Stimulated activated naive CD4-positive, alpha-beta T cell treated with Interleukin-2 at 50 U/mL for 16 hours (primary cell): ENCODE data around the gene SRGAP3.
"Not testable (repeated sequence)": the region's sequence is repeated elsewhere in the genome, so short reads cannot be mapped to it uniquely, and the experiment has no call there.

Experiments used
- DNase-seq: peaks from one replicate; lab custom pipeline; 2025; lab: John Stamatoyannopoulos, UW

Gene SRGAP3

DNA sequence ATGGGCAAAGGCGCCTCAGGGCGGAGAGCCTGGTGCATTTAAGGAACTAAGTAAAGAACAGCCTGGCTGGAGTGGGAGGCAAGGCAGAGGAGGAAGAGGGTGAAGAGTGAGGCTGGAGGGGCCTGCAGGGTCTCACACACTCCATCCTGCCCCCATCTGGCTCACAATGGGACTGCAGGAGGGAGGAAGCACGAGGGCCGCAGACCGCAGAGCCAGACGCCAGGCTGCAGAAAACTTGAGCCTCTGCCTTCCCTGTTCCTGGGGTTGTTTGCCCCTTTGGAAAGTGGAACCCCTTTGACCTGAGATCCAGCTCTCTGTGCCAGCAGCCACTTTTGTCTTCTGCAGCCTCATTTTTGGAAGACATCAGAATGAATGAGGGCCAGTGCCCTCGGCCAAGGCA lies 138.0 kb downstream of the SRGAP3 start:
- DNase-seq = no peak

DNA sequence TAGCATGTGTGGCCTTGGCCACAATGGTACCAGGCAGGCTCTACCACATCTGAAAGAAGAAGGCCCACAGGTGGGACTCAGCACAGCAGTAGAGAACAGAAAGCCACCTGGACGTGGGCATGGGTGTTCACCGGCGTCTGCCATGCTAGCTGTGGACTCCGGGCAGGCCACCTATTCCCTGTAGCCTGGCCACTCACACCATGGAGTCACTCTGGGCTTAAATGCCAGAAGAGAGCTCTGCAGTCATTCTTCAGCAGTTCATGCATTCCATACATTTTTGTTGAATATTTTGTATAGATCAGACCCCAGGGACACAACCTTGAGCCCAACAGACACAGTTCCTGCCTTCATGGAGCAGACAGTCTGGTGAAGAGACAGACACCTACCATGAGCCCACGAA lies 138.6 kb downstream of the SRGAP3 start:
- no peak for DNase-seq

DNA sequence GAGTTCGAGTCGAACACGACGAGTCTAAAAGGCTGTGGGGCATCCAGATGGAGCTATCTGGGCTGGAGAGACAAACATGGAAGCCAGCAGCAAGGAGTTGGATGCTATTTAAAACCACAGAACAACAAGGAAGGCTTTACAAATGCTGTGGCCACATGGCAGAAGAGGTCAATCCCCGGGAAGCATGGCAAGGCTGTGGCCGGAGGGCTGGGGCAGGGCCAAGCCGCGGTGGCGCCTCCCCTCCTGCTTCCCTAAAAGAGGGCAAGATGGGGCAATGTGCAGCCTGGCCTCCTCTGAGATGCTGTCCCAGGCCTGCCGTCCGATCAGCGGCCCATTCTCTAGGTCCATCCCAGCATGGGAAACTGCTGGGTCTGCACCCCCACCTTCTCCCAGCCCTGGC lies 139.1 kb downstream of the SRGAP3 start:
- no peak for DNase-seq

DNA sequence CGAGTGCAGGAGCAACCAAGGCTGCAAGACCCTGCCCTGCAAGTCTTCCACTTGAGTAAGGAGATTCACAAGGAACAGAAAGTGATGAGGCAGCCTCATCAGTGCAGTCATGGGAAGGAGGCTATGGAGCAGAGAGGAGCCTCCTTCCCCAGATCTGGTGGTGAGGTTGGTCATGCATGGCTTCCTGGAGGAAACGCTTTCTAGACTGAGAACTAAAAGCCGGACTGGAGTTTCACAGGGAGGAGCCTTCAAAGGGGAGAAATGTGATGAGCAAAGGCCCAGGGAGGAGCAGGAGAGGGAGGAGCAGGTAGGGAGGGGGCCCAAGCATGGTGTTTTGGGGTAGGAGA lies 139.9 kb downstream of the SRGAP3 start:
- no peak for DNase-seq

DNA sequence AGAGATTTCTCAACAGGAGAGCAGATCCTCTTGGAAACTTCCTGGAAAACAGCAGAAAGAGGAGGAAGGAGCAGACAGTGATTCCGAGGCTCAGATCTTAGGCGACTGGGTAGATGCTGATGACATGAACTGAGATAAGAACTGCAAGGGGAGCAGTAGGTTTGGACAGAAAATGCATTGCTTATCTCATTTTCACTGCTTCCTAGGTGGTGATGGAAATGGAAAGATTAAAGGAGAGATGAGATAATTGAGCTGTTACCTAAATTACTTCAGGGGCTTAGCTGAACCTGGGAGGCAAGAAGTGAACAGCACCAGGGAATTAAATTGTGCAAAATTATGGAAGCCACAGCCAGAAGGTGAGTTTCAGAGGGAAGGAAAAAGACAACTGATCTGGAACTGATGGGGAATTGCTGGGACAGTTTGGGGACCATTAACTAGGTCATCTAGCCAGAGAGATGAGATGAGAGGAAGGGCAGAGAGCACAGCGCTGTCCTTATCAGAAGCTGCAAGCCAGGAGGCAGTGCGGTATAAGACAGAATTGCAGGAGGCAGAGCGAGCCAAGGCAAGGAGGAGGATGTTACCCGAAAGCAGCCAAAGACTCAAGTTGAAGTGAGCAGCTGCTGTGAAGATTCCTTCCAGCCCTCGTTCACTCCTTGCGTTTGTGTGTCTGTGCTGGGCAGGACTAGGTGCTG lies 140.4 kb downstream of the SRGAP3 start:
- no peak for DNase-seq

DNA sequence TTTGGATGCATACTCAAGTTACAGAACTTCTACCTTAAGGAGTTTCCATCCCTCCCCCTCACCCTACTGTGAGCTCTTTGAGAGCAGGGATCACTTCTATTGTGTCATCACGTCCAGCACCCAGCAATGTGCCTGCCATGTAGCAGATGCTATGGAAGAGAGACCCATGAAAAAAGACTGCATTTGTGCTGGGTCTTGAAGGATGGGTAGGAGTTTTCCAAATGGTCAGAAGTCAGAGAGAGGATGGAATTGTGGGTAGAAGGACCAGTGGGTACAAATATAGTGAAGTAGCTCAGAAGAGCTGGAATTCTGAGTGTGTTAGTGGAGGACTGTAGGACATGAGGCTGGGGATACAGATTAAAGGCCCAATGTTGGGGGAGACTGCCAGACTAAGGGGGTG lies 141.7 kb downstream of the SRGAP3 start:
- DNase-seq = no peak

DNA sequence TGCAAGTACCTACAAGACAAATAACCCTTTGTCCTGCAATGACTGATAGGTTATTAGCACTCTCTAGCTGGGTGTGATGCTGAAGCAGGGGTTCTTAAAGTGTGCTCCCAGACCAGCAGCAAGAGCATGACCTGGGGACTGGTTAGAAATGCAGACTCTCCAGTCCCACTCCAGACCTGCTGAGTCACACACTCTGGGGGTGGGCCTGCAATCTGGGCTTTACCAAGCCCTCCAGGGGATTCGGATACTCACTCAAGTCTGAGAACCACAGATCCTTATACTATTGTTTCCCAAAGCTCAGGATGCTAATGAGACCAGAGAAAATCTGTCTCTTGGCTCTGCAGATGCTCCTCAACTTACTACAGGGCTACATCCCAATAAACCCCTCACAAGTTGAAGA lies 144.0 kb downstream of the SRGAP3 start:
- DNase-seq = no peak

DNA sequence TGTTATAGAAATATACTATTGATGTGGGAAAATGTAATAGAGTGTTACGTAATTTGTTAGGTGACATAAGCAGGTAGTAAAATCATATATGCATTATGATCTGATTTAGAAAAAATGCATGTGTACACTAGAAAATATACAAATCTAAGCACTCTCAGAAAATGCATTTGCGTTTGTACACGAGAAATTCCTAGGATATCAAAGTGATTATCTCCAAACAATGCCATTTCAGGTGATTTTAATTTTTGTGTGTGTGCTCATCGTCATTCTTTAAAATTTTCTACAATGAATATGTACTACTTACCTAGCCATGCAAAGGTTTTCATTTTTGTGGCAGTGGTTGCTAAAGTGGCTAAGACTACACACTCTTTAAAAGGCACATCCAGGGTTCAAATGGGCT lies 145.3 kb downstream of the SRGAP3 start:
- no peak for DNase-seq

DNA sequence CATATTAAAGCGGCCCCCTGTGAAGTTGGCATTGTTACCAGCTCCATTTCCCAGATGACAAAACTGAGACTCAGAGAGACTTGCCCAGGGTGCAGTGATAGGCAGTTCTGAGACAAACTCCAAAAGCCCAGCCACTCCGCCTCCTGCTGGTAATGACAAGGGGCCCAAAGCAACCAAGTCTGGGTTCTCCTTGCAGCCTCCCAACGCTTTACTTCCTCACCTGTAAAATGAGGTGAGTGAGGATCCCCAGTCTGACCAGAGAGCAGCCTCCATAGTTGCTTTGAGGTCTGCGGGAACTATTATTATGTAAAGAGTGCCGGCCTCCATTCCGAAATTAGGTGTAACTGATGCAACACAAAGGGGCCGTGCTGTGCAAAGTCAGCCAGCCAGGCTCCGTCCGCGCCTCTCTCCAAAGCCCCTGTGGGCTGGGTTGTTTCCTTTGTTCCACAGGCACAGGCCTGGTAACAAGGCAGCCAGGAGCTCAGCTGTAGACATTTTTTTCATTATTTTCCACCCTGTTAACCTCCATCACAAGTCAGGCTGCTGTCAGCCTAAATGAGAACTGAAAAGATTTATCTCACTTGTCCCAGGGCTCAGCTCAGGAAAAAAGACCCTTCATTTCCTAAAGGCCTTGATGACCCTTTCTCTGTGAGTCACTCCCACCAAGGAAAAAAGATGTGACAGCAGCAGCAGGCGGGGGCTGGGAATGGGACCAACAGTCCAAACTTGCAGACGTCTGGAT lies 147.0 kb downstream of the SRGAP3 start:
- no peak for DNase-seq

DNA sequence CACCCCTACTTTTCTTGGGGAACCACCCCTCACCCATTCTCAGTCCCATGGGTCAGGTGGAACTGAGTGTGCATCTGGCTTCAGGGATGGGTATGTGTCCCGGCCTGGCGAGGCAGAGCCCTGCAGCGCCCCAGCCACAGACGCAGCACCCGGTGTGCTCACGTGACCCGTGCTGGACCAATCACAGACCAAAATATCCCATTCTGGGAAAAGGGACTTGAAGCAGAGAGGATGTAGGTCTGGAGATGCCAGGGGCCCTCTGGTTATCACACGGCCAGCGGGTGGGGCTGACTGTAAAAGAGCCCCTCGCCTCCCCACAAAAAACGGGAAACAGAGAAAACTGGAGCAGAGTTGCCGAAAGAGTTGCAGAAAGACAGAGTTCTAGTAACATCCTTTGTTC lies 148.2 kb downstream of the SRGAP3 start:
- no peak for DNase-seq

DNA sequence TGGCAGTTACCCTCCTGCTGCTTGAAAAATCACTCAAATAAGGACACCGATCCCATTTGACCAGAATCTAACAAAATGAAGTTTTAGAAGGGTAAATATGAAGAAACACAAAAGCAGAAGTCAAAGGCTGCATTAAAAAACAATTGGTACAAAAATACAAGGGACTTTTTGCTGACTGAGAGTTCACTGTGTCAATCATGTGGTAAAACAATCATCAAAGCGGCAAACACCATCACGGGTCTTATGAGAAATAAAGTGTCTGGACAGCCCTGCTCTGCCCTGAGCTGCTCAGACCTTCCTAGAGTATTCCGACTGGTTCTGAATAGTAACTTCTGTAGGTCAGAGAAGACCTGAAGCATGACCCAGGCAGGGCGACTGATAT lies 148.9 kb downstream of the SRGAP3 start:
- no peak for DNase-seq

DNA sequence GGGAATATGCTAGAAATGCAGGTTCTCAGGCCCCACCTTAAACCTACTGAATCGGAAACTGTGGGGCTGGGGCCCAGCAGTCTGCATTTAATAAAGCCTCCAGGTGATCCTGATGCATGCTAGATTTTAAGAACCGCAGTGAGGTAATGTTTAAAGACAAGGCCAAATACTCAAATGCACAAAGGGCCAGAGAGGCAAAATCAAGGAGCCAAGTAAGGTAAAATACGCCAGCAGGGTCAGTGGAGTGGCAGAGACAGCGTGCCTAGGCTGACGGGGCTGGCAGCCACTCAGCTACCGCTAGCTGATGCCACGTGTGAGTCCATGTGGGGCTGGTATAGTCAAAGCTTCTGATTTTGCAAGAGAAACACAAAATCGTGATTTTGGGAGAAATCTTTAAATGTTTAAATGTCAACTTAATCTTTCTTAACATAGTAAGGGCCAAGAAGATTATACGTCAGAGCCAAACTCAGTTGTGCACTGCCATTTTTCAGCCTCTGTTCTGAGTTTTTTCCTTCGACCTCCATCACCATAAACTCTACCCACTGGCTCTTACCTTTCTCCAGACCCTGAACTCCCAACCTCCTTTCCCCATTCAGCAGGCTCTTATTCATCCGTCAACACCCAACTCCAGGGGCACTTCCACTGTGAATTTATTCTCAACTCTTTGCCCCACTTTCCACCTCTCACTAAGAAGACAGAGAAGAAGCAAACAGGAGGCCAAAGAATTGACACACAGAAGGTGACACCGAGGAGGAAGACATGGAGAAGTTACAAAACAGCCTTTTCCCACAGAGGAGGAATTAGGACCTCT lies 149.5 kb downstream of the SRGAP3 start:
- no peak for DNase-seq

DNA sequence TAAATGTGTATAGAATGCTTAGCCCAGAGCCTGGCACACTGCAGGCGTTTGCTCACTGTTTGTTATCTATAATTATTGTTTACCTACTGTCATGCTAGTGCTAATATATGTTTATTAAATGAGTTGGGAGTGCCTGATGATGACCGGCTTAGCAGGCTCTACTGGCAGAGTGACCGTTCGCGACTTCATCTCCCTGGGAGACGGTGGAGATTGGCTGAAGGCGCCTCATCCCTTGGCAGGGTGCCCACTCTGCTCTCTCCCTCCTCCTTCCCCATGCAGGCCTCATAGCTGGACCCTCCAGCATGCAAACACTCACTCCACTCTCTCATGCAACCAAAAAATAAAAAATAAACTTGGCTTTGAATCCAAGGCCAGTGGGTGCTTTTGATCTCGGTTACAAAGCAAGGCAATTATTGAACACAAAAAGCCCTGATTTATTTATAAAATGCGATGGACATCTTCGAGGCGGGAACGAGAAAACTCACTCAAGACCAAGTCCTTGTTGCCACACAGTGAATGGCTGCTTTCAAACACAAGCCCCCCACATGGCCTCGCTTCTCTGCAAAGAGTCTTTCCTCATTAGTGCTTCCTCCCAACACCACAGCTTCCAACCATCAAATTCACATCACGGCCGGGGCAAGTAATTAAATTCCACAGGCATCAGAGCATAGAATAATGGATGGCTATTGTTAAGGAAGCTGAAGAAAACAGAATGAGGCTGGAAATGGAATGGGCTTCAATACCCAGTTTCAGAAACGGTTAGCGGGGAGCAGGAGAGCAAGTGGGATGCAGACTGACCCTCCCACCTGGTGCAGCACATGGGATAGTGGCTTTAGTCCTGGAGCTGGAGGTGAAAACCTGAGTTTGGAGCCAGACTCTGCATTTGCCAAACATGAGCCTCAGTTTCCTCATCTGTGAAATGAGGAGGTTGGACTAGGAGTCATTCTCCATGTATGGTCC lies 150.4 kb downstream of the SRGAP3 start:
- no peak for DNase-seq

DNA sequence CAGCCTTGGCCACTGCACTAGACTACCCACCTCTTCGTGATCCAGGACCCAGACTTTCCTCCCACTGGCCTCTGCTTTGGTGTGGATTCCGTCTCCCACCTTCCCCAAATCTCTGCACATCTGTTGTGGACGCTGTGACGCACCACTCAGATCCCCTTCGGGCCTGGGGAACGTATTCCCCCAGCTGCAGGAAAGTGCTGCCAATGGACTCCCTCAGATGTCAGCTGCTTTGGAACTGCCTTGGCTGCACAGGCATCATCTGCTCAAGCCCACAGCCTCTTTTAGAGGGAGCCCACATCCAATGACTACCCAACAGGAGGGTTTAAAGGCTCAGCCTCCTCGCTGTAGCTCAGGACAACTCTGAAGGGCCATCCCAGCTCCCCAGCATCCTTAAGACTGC lies 152.0 kb downstream of the SRGAP3 start:
- DNase-seq = no peak

DNA sequence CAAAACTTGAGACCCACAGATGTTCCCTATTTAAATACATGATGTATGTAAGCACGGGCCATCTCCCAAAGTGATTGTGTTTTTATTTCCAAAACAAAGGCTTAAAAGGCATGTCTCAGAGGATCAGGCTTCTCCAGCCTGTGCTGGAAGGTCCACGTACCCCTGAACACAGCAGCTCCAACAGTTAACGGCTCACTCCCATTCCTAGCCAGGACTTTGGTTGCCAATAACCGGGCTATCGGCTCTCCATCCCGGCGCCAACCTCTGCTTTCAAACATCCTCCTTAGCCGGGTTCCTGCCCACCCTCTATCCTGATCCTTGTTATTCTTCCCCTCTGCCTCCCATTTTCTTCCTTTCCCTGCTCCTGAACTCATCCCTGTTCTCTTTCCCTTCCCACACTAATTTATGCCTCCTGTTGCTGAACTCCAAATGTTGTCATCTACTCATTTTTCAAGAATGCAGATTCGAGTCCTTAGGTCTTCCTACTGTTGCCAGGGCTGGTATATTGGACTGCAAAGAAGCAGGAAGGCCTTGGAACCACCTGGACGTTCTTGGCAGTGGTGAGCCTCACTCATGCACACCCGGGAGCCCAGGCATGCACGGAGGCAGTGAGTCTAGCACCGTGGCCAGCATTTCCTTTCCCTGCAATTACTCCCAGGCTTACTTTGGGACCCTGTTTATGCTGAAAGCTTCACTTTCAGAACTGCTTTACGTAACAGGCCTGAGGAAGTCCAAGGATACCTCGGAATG lies 157.8 kb downstream of the SRGAP3 start:
- DNase-seq = no peak

DNA sequence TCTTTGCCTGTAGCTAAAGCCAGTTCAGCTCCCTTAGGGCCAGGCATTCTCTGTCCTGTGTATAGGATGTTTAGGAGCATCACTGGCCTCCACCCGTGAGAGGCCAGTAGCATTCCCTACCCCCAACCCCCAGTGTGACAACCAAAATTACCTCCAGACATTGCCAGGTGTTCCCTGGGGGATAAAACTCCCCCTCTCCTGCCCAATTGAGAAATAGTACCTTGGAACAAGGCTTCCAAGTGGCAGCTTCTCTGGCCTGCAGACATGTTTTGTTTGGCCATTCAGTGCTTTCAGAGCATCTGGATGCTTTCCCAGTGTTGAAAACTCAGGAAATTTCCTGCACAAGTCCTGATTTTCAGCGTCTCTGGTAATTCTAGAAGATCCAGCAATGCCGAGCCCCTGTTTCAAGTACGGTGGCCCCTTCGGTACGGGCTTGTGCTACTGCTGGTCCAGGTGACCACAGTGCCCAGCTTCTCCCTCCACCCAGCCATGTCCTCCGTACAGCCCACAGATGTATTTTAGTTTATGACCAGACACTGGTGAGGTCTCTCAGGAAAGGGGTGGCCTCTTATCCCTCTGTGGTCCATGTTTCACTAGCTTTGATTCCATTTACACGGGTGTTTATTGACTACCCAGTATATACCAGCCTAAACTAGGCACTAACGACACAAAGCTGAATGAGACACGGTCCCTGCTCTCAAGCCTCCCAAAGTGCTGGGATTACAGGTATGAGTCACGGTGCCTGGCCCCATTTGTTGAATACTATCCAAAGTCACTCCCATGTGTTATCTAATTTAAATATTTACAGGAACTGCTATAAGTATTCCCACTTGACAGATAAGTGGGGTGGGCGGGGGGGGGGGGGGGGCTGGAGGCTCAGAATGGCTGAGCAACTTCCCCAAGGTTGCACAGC lies 160.7 kb downstream of the SRGAP3 start:
- DNase-seq = no peak

DNA sequence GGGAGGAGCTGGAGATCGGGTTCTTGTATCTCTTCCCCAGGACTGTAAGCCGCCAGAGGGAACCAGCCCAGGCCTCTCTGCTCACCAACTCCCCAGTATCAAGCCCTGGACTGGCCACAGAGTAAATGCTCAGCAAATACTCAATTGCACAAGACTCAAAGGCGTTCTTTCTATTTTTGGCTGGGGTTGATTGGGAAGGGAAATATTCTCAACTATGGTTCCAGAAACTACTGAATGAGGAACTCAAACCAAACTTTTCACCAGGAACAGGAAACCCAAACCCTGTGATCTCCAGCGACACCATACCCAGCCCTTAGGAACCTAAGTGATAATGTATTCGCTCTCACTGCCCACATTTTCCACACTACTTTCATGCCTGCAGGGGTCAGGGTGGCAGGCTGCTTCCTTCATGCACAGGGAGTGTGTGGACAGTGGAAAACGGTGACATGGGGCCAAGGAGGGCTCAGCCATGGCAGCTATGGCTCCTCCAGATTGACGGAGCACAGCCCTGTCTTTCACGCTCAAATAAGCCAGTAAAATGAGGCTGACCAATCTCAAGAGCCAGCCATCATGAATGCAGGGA lies 161.5 kb downstream of the SRGAP3 start:
- no peak for DNase-seq

DNA sequence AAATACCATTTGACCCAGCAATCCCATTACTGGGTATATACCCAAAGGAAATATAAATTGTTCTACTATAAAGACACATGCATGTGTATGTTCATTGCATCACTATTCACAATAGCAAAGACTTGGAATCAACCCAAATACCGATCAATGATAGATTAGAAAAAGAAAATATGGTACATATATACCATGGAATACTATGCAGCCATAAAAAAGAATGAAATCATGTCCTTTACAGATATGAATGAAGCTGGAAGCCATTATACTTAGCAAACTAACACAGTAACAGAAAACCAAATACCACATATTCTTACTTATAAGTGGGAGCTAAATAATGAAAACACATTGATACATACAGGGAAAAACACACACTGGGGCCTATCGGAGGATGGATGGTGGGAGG lies 164.0 kb downstream of the SRGAP3 start:
- DNase-seq = not testable (repeated sequence)

DNA sequence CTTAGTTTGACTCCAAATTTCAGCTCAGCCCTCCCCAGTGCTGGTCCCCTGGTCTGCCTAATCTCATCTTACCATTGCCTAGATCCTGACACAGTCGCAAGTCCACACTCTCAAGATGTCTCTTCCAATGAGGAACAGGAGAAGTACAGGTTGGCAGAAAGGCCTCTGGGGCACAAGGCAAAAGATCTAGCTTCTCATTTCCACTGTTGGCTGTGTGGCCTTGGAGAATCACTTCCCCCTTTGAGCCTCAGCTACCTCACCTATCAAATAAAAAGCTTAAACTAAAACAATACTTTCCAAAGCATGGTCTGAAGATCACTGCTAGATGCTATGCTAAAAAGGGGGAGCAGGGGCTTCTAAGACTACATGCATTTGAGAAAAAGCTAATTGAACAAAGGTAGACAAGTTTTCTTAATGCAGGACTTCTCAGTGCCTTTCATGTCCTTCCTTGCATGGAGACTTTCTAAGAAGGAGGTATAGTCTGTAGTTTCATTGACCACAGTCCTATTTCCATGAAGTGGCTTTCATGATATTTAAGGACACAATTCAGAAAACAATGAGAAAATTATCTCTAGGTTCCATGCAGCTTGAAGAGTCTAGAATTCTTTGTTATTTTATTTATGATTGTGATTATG lies 168.1 kb downstream of the SRGAP3 start:
- DNase-seq = no peak
